ENCODE data around the gene ZNF37A.
"Not testable (repeated sequence)": the region's sequence is repeated elsewhere in the genome, so short reads cannot be mapped to it uniquely, and the experiment has no call there.

ZNF37A gene

GRCh38 chr10:38146579-38147333 lies 52.6 kb downstream of the ZNF37A start:
- no peak for DNase-seq (ENCODE audit: low spot score)
- in situ Hi-C loops (cut with MboI; ENCODE audit: low pct_unique_long_range_greater_than_20kb, low sequenced_read_pairs, unreplicated experiment), result no loop called here

GRCh38 chr10:38147686-38148085 lies 53.5 kb downstream of the ZNF37A start:
- no peak for TF ChIP-seq CTCF (IDR thresholded peaks at IDR 0.05; ENCODE audit: extremely low read depth, insufficient read depth, missing control alignments)
- DNase-seq (ENCODE audit: low spot score), result no peak
- in situ Hi-C loops (cut with MboI; ENCODE audit: low pct_unique_long_range_greater_than_20kb, low sequenced_read_pairs, unreplicated experiment), result no loop called here

More at GRCh38 chr10:38146579-38147333, 52.6 kb downstream of the ZNF37A start:
- no peak for TF ChIP-seq CTCF (IDR thresholded peaks at IDR 0.05; ENCODE audit: extremely low read depth, insufficient read depth, missing control alignments)

- in situ Hi-C loops (cut with MboI; ENCODE audit: low pct_unique_long_range_greater_than_20kb, low sequenced_read_pairs, unreplicated experiment); DNase-seq (ENCODE audit: low spot score): not testable (repeated sequence)
Observed at GRCh38 chr10:38150891-38151463, 56.8 kb downstream of the ZNF37A start.

- in situ Hi-C loops (cut with MboI; ENCODE audit: low pct_unique_long_range_greater_than_20kb, low sequenced_read_pairs, unreplicated experiment), result no loop called here
Observed at GRCh38 chr10:38156416-38157269, 62.5 kb downstream of the ZNF37A start.

GRCh38 chr10:38157270-38157685 lies 63.1 kb downstream of the ZNF37A start:
- DNase-seq (ENCODE audit: low spot score), result no peak
- no peak for TF ChIP-seq CTCF (IDR thresholded peaks at IDR 0.05; ENCODE audit: extremely low read depth, insufficient read depth, missing control alignments)
- in situ Hi-C loops (cut with MboI; ENCODE audit: low pct_unique_long_range_greater_than_20kb, low sequenced_read_pairs, unreplicated experiment), result no loop called here

More at GRCh38 chr10:38156416-38157269, 62.5 kb downstream of the ZNF37A start:
- no peak for TF ChIP-seq CTCF (IDR thresholded peaks at IDR 0.05; ENCODE audit: extremely low read depth, insufficient read depth, missing control alignments)
- DNase-seq (ENCODE audit: low spot score), result no peak

- in situ Hi-C loops (cut with MboI; ENCODE audit: low pct_unique_long_range_greater_than_20kb, low sequenced_read_pairs, unreplicated experiment), result no loop called here
- no peak for TF ChIP-seq CTCF (IDR thresholded peaks at IDR 0.05; ENCODE audit: extremely low read depth, insufficient read depth, missing control alignments)
- DNase-seq (ENCODE audit: low spot score), result no peak
Observed at GRCh38 chr10:38159004-38159403, 64.9 kb downstream of the ZNF37A start.

Data from GM13977 (cell line).